HUES64 (cell line): Measurements from ENCODE around the gene LRBA.
"Not testable (repeated sequence)": the region's sequence is repeated elsewhere in the genome, so short reads cannot be mapped to it uniquely, and the experiment has no call there.

Experiments used
- H3K27ac ChIP-seq: 2 replicates; pipeline ENCODE4 v1.7.0; 2013; ENCODE audit warnings: low read depth, low read length, inconsistent platforms
- H3K27me3 ChIP-seq: 2 replicates; pipeline ENCODE4 v1.6.1; 2013; ENCODE audit warnings: mild to moderate bottlenecking, low read length; ENCODE audit not compliant: insufficient read depth
- H3K36me3 ChIP-seq: 2 replicates; pipeline ENCODE4 v1.6.1; 2013; ENCODE audit warnings: mild to moderate bottlenecking, low read length; ENCODE audit not compliant: insufficient read depth
- H3K4me1 ChIP-seq: 2 replicates; pipeline ENCODE4 v1.6.1; 2013; ENCODE audit warnings: mild to moderate bottlenecking, low read length, moderate library complexity; ENCODE audit not compliant: insufficient read depth
- H3K4me3 ChIP-seq: 2 replicates; pipeline ENCODE4 v1.5.1; 2013; ENCODE audit warnings: mild to moderate bottlenecking, low read length, moderate library complexity
- H3K9ac ChIP-seq: 2 replicates; pipeline ENCODE4 v1.6.1; 2013; ENCODE audit warnings: mild to moderate bottlenecking, low read depth, low read length
- H3K9me3 ChIP-seq: 2 replicates; pipeline ENCODE4 v1.6.1; 2013; ENCODE audit warnings: low read depth, low read length; ENCODE audit not compliant: insufficient read depth
- WGBS: fragments of 150-250, 120-280 bp; methylation state at CpG from one replicate; pipeline ENCODE4 v1.1.7; 2013; ENCODE audit warnings: missing lambda C conversion rate; 5-methylcytosine and 5-hydroxymethylcytosine counted together

The LRBA gene

DNA sequence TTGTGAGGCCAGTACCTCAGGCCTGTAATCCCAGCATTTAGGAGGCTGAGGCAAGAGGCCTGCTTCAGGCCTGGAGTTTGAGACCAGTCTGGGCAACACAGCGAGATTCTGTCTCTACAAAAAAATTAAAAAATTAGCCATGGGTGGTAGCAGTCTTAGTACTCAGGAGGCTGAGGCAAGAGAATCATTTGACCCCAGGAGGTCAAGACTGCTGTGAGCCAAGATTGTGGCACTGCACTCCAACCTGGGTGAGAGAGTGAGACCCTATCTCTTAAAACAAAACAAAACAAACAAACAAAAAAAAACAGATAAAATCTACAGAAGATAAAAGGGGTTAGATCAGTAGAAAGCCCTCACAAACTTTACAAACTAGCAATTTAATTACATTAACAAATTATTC lies 352.4 kb downstream of the LRBA start:
- no peaks in the 10 kb centered on the region for H3K9me3 ChIP-seq
- no peaks in the 10 kb centered on the region for H3K36me3 ChIP-seq
- 84% methylated on average over 1 of the region's 1 CpG for WGBS
- no peak overlapping the region for H3K9ac ChIP-seq
- H3K4me3 ChIP-seq, result no peak overlapping the region
- no peaks in the 10 kb centered on the region; the same call in none of the 2 replicates for H3K4me1 ChIP-seq
- no peaks in the 10 kb centered on the region for H3K27me3 ChIP-seq
- no peak overlapping the region for H3K27ac ChIP-seq

- not testable (repeated sequence) for H3K9me3 ChIP-seq, H3K27ac ChIP-seq, H3K36me3 ChIP-seq, H3K4me3 ChIP-seq, H3K27me3 ChIP-seq, H3K9ac ChIP-seq, H3K4me1 ChIP-seq
- 89% methylated on average over 6 of the region's 6 CpGs for WGBS
Measured at GRCh38 chr4:150661551-150661950, 353.5 kb downstream of the LRBA start.

GRCh38 chr4:150658258-150658657 lies 356.8 kb downstream of the LRBA start:
- H3K27ac ChIP-seq, H3K27me3 ChIP-seq, H3K9ac ChIP-seq, H3K4me3 ChIP-seq, H3K4me1 ChIP-seq, H3K36me3 ChIP-seq, H3K9me3 ChIP-seq: not testable (repeated sequence)
- 83% methylated on average over 1 of the region's 1 CpG for WGBS

DNA sequence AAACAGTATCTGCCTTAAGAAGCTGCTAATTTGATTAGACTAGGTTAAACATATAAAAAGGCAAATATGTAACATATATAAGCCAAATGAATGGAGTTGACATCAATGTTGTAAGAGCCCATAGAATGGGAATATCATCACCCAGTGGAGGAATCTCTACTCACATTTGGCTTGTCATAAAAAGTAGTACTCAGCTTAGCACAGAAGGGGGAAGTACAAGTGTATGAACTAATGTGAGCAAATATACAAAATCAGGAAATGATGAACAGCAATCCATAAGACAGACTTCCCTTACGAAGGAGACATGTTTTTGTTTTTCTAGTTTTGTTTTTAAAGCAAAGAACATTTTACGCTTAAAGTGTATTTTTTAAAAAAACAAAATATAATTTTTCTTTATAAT lies 358.2 kb downstream of the LRBA start:
- Histone ChIP-seq H3K4me3 (no peak overlapping the region), H3K36me3 (no peaks in the 10 kb centered on the region), H3K4me1 (no peaks in the 10 kb centered on the region), H3K9me3 (no peaks in the 10 kb centered on the region), H3K27ac (no peak overlapping the region), H3K27me3 (no peaks in the 10 kb centered on the region), H3K9ac (no peak overlapping the region)
- WGBS, result no CpG with 5 or more reads among the region's 2 CpGs

GRCh38 chr4:150650751-150651150 lies 364.3 kb downstream of the LRBA start:
- Histone ChIP-seq H3K9ac (no peak overlapping the region), H3K27me3 (no peaks in the 10 kb centered on the region), H3K9me3 (no peaks in the 10 kb centered on the region), H3K4me3 (no peak overlapping the region), H3K4me1 (no peaks in the 10 kb centered on the region), H3K27ac (no peak overlapping the region), H3K36me3 (no peaks in the 10 kb centered on the region)
- no CpG with 5 or more reads among the region's 1 CpG for WGBS

GRCh38 chr4:150648123-150648522 lies 367.0 kb downstream of the LRBA start:
- Histone ChIP-seq H3K27me3 (no peaks in the 10 kb centered on the region), H3K27ac (no peak overlapping the region), H3K36me3 (no peaks in the 10 kb centered on the region), H3K4me3 (no peak overlapping the region), H3K9me3 (no peaks in the 10 kb centered on the region), H3K4me1 (no peaks in the 10 kb centered on the region), H3K9ac (no peak overlapping the region)
- WGBS, result 100% methylated on average over 2 of the region's 3 CpGs

DNA sequence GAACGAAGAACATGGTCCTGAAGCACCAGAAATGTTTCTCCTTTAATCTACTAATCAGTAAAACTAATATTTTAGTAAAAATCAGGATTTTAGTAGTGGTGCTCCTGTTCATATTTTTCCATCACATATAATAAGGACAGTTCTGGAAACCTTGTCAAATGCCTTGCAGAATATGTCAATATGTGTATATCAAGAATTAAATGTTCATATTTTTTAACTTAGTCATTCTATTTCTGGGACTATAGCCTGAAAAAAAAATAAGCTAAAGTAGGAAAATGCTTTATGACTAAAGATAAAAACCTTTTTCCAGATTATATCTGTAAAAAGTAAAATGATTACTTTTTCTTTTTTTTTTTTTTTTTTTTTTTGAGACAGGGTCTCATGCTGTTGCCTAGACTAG lies 368.1 kb downstream of the LRBA start:
- Histone ChIP-seq H3K27ac (no peak overlapping the region), H3K36me3 (no peaks in the 10 kb centered on the region), H3K9ac (no peak overlapping the region), H3K27me3 (no peaks in the 10 kb centered on the region), H3K4me3 (no peak overlapping the region), H3K4me1 (no peaks in the 10 kb centered on the region), H3K9me3 (no peaks in the 10 kb centered on the region)
- WGBS, result no CpG with 5 or more reads among the region's 1 CpG

DNA sequence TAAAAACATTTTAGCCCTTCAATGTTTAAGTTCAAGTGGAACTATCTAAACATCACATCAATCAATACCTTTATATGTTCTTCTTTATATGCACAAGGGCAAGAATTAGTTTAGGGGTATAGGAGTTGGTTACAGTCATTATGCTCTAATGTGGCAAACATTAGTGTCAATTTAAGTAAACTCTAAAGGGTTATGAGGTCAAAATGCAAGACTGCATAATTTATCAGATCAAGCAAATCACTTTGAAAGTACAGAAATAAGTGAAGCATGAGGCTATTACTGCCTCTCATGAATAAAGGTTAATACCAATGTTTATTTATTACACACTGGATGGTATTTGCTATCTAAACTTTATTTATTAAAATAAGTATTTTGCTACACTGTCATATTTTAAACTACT lies 373.5 kb downstream of the LRBA start:
- H3K9ac ChIP-seq, result no peak overlapping the region
- H3K36me3 ChIP-seq, result no peaks in the 10 kb centered on the region
- H3K27ac ChIP-seq, result no peak overlapping the region
- H3K4me1 ChIP-seq, result no peaks in the 10 kb centered on the region
- no peaks in the 10 kb centered on the region for H3K9me3 ChIP-seq
- no peak overlapping the region for H3K4me3 ChIP-seq
- H3K27me3 ChIP-seq, result no peaks in the 10 kb centered on the region

DNA sequence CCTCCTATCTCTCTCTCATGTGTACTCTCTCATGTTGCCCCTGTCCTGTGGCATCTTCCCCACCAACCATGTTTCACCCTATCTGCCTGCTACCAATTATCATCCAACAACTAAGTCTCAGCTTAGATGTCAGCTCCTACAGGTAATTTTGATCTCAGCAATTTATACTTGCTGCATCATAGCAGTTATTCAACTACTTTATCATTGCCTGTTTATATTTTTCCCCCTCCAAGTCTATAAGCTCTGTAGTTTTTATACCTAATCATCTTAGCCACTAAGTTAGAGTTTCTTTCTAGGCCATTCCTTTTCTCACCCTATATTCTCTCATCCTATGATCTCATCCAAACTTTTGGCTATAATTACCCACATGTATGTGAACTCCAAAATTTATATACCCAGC lies 382.4 kb downstream of the LRBA start:
- Histone ChIP-seq H3K36me3 (no peaks in the 10 kb centered on the region), H3K27me3 (no peaks in the 10 kb centered on the region), H3K9me3 (no peaks in the 10 kb centered on the region), H3K27ac (no peak overlapping the region), H3K4me1 (no peaks in the 10 kb centered on the region), H3K9ac (no peak overlapping the region), H3K4me3 (no peak overlapping the region)

GRCh38 chr4:150628073-150628472 lies 387.0 kb downstream of the LRBA start:
- Histone ChIP-seq H3K36me3 (no peaks in the 10 kb centered on the region), H3K4me1 (peaks cover 17% of the 10 kb centered on the region), H3K4me3 (no peak overlapping the region), H3K27ac (no peak overlapping the region), H3K27me3 (no peaks in the 10 kb centered on the region), H3K9me3 (no peaks in the 10 kb centered on the region), H3K9ac (no peak overlapping the region)
- 89% methylated on average over 1 of the region's 2 CpGs for WGBS

DNA sequence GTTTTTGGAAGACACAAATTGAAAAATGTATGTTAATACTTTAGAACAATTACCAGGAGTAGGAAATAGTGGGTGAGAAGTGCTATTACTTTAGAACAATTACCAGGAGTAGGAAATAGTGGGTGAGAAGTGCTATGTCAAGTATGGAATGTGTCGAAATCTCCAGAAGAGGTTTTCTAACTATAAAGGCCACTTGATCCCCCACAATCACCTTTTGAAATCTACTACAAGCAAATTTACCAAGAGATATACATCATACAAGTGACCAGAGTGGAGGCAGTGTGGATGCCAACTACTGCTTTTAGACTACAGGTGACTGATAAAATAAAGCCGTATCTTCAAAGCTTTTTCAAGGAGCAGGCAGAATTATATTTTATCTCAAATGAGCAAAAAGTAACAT lies 390.1 kb downstream of the LRBA start:
- peaks cover 17% of the 10 kb centered on the region for H3K4me1 ChIP-seq
- WGBS, result 100% methylated on average over 1 of the region's 2 CpGs
- no peaks in the 10 kb centered on the region for H3K36me3 ChIP-seq
- H3K4me3 ChIP-seq, result no peak overlapping the region
- no peak overlapping the region for H3K9ac ChIP-seq
- H3K9me3 ChIP-seq, result no peaks in the 10 kb centered on the region
- H3K27me3 ChIP-seq, result no peaks in the 10 kb centered on the region
- H3K27ac ChIP-seq, result no peak overlapping the region

- H3K9me3 ChIP-seq, result no peaks in the 10 kb centered on the region
- no CpG with 5 or more reads among the region's 1 CpG for WGBS
- H3K4me3 ChIP-seq, result no peak overlapping the region
- H3K4me1 ChIP-seq, result peaks cover 17% of the 10 kb centered on the region
- no peaks in the 10 kb centered on the region for H3K36me3 ChIP-seq
- H3K27me3 ChIP-seq, result no peaks in the 10 kb centered on the region
- no peak overlapping the region for H3K9ac ChIP-seq
- H3K27ac ChIP-seq, result no peak overlapping the region
Measured at GRCh38 chr4:150624055-150624454, 391.0 kb downstream of the LRBA start.
